ENCODE measurements around the gene IL1RAP.
"Not testable (repeated sequence)": the region's sequence is repeated elsewhere in the genome, so short reads cannot be mapped to it uniquely, and the experiment has no call there.

IL1RAP gene

DNA sequence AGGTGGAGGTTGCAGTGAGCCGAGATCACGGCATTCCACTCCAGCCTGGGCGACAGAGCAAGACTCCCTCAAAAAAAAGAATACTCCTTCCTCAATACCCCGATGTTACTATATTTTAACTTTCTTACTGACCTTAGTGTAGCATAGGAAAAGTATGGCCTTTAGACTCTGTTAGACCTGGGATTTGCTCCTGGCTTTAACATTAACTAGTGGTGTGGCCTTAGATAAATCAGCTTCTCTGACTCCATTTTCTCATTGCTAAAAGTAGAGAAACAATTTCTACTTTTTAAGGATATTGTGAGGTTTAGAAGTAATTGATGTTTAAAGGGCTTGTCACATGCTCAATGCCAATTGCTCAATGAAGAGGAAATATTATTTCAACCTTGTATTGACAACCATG, 7.6 kb upstream of the IL1RAP start:
- FAIRE-seq (no peak), DNase-seq (ENCODE audit: insufficient read length, low spot score) (no peak)

DNA sequence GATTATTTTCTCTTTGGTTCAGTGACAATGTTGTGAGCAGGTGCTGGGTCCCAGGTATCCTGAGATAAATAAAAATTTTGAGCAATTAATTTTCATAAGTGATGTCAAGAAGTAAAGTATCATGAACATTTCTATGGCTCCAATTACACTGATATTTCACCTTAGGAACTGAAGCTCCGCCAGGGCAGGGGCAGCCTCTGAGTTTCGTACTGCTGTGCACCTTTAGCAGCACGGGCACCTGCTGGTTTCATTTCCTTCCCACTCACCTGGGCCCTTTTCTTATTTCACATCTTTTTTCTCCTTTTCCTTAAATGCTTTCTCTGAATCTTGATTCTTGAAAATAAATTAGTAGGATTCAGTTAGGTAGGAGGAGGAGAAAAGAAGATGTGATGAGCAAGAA, 1.2 kb upstream of the IL1RAP start:
- FAIRE-seq, result no peak
- DNase-seq (ENCODE audit: insufficient read length, low spot score), result no peak

DNA sequence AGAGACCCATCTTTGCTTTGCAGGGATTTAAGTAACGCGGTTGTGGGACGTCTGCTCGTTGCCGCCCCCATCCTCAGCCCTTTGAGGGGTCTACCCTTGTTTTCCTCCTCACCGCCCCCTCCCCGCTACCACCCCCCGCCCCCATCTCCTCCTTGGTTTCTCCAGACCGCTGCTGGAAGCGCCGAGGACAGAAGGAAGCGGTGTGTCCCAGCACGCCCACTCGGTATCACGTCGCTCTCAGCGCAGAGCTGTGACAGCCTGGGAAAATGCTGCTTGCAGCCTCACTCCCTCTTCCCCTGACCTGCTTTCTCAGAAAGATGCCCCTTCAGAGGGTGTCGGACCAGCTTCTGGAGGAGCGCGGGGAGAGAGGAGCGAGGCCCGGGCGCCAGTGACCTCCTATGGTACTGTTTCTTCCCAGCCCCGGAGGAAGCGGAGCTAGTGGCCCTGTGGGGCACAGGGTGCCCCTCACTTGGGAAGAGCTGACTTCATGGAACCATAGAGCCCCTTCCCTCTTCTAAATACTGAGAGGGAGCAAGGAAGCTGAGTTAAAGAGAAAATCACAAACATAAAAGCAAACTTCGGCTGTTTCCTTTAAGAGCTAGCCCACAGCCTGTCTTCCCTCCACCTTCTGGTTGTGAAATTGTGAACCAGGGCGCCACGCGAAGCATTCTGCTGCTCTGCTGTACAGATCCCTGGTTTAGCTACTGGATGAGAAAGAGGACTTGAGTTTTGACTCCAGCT, 698 bp downstream of the IL1RAP start:
- FAIRE-seq (no peak), DNase-seq (ENCODE audit: insufficient read length, low spot score) (peak; percentile 1)

DNA sequence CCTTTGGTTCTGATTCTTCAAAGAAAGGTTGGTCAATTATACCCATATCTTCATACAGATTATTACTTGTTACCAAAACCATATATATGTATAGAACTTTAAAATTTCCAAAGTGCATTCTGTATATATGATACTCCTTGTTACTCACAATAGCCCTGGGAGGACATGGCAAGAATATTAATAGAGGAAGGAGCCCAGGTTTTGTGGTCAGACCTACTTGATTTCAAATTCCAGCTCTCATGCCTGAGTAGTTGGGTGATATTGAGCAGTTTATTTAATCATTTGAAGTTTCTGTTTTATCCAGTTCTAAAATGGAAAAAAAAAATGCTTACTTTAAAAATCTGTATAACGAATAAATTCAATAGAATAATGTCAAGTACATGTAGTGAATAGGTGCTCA, 2.5 kb downstream of the IL1RAP start:
- no peak for DNase-seq (ENCODE audit: insufficient read length, low spot score)
- FAIRE-seq, result no peak

DNA sequence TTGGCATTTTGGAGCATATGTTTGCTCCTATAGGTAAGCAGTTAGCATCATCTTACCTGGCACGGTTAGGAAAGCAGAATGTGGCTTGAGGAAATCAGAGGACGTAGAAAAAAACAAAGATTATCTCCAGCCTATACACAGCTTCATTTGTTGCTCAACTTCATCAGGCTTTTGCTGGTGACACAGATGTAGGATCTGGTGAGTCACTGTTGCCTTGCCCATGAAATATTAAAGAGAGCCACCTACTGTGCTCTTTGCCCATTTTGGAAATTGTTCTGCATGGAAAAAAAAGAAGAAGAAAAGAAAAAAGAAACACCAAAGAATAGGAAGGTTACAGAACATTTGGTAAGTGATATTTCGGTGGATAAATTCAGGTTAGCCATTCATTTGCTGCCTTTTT, 3.8 kb downstream of the IL1RAP start:
- FAIRE-seq, result no peak

DNA sequence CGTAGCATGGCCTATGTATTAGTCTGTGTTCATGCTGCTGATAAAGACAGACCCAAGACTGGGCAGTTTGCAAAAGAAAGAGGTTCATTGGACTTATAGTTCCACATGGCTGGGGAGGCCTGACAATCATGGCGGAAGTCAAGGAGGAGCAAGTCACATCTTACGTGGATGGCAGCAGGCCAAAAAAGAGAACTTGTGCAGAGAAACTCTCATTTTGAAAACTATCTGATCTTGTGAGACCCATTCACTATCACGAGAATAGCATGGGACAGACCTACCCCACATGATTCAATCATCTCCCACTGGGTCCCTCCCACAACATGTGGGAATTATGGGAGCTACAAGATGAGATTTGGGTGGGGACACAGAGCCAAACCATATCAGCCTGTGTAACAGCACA, 4.6 kb downstream of the IL1RAP start:
- FAIRE-seq; DNase-seq (ENCODE audit: insufficient read length, low spot score): not testable (repeated sequence)

More for the DNA sequence above, 3.8 kb downstream of the IL1RAP start:
- no peak for DNase-seq (ENCODE audit: insufficient read length, low spot score)

DNA sequence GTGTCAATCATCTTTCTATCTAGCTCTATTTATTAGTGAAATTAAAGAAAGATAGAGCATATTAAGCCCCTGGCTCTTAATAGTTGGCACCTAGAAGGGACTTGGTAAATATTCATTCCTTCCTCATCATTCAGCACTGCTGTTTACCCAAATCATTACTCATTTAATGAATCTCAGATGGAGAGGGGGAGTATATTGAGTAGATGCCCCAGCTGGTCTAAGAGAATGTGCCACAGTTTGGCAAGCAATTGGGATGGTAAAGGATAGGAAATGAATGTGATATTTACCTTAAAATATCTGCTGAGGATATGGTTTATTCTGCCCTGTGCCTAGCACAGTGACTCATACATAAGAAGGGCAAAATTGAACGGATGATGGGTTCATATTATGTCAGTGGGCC, 6.0 kb downstream of the IL1RAP start:
- no peak for DNase-seq (ENCODE audit: insufficient read length, low spot score)
- FAIRE-seq, result no peak

DNA sequence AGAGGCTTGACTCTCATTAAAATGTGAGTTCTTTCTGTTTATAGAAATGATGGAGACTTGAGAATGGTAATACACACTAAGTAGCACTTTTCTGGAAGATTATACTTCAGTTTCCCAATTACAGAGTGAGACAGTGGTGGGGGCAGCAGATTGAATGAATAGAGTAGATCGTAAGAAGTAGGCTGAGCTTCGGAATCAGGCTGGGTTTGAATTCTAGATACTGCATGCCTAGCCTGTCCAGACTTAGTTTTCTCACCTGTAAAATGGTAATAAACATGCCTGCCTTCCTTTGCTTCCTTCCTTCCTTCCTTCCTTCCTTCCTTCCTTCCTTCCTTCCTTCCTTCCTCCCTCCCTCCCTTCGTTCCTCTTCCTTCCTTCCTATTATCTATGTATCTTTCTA, 8.1 kb downstream of the IL1RAP start:
- no peak for FAIRE-seq
- DNase-seq (ENCODE audit: insufficient read length, low spot score), result no peak

DNA sequence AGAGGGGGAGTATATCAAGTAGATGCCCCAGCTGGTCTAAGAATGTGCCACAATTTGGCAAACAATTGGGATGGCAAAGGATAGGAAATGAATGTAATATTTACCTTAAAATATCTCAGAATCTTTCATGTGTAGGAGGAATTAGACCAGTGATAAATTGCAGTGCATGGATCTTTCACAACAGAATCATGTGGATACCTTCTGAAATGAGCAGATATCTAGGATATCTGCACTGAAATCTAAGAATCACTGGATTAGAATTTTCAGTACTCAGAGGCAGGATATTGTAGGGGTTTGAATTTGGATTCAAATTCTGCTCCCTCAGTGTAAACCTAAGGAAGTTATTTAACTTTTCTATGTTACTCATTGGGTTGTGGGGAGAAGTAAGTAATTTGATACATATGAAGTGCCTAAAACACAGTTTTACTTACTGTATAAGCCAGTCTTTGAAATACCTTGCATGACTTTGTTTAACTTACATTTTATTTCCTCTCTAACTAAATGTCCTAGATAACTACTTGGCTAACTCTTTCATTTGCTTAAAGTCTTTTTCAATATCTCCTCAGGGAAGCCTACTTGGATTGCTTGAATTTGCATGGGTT, 8.8 kb downstream of the IL1RAP start:
- no peak for DNase-seq (ENCODE audit: insufficient read length, low spot score)
- no peak for FAIRE-seq

DNA sequence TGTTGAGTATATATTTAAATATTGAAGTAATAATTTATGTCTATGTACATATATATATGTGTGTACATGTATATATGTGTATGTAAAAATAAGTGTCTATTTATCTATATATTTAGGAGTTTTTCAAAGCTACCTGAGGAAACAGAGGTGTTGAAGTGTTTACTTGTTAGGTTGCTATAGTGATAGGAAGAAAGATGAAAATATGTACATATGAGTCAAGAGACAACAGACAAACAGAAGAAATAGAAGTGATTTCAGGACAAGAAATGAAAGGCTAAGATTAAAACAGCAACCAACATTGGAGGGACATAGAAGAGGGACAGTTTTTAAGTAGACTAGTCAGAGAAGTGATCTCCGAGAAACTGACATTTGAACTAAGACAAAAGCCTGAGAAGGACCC, 11.1 kb downstream of the IL1RAP start:
- no peak for DNase-seq (ENCODE audit: insufficient read length, low spot score)
- no peak for FAIRE-seq

DNA sequence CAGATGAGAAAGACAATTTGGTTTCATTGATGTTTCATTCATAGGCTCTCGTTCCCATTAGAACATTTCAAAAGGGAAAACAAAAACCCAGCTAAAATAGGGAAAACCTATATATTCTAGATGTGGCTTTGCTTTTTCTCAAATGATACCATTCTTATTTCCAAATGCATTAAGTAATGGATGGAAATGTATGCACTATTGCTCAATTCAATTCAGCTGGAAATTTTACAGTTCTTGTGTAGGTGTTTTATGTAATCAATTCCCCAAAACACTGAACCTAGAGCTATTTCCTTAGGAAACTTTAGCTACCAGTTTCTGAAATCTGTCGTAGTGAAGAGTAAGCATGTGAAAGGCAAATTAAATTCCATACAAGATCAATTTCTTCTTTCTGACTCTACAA, 11.7 kb downstream of the IL1RAP start:
- DNase-seq (ENCODE audit: insufficient read length, low spot score), result no peak
- FAIRE-seq, result no peak

DNA sequence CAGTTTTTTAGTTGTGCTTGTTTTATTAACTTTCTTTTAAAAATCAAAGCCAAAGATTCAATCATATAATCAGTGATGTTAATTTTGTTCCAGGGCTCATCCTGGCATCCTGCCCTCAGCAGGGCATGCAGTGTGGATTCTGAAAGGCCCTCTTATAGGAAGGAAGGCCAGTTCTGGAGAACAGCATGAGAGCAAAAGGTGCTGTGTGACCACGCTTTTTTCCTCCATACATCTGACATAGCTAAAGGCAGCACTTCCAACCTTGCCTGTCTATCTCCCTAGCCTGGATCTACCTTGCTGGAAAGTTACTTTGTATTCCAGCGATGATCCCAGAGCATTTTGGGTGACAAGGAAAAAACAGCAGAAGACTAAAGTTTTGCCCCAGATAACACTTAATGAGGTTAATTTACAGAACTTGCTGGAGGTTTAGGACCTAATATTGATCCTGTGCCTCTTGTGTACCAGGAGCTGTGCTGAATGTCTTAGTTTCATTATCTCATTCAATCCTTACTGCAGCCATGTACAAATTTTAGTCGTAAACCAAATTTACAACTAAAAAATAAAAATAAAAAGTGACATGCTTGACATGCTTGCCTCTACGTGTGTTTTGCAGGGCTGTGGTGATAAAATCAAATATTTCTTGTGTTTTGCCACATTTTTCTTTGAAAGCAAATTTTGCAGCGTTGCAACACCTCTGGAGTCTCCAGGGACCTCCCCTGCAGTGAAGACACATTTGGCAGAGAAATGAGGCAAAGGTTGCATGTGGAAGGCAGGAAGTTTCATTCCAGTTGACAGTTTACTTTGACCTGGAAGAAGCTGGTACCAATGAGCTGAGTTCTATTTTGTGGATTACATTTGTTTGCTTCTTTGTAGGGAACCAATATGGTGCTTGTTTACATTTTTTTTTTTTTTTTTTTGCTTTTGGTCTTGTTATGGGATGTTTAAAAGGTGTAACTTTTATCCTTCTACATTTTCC, 13.2 kb downstream of the IL1RAP start:
- FAIRE-seq, result no peak
- no peak for DNase-seq (ENCODE audit: insufficient read length, low spot score)

DNA sequence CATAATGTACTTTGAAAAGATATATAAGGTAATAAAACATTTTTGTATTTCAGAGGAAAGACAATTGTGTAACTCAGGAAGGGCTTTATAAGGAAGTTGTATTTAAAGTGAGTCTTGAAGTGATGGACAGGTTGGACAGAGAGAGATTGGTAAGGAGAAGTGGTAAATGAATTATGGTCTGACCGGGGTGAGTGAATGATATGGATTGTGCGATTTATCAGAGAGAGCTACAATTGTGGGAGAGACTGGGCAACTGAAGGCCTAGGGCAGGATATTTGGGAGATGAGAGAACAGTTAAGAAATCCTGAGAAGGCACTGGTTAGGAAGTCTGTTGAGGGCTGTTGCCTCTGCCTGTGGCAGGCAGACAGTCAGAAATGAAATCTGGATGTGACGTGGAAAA, 14.8 kb downstream of the IL1RAP start:
- FAIRE-seq, result no peak
- no peak for DNase-seq (ENCODE audit: insufficient read length, low spot score)

DNA sequence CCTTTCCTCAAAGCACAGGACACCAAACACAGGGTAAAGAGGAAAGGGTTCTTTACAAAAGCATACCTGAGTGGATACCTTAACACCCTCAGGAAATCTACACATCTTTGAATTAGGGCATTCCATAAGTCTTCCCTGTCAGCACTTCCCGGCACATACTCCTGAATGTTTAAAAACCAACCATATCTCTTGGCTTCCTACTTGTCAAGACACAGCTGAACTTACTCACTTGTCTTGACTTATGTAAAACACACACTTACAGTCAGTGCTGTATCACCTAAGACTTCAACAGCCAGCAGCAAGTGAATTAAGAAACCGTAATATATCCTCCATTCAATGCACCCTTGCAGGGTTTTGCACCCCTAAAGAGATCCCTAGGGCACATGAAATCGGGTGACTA, 17.5 kb downstream of the IL1RAP start:
- FAIRE-seq (no peak), DNase-seq (ENCODE audit: insufficient read length, low spot score) (no peak)

DNA sequence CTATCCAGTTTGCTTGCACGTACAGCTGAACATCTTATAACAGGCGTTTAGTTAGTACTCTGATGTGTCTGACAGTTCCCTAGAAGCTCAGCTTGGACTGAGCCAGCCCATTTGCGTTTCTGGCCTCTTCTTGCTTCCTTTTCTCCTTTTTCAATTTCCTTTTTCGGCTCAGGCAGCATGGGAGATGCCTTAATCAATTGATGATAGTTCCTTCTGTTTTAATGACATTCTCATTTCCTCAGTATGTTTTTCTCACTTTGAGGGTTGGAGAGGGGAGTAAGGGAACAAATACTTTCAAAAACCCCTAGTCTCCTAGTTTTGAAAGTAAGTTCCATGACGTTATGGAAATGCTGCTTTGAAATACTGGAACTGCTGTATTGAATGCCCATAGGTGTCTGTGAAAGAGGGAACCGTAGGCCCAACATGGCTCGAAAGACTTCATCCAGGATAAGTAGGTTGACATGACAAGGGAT, 18.9 kb downstream of the IL1RAP start:
- no peak for DNase-seq (ENCODE audit: insufficient read length, low spot score)
- FAIRE-seq, result no peak

DNA sequence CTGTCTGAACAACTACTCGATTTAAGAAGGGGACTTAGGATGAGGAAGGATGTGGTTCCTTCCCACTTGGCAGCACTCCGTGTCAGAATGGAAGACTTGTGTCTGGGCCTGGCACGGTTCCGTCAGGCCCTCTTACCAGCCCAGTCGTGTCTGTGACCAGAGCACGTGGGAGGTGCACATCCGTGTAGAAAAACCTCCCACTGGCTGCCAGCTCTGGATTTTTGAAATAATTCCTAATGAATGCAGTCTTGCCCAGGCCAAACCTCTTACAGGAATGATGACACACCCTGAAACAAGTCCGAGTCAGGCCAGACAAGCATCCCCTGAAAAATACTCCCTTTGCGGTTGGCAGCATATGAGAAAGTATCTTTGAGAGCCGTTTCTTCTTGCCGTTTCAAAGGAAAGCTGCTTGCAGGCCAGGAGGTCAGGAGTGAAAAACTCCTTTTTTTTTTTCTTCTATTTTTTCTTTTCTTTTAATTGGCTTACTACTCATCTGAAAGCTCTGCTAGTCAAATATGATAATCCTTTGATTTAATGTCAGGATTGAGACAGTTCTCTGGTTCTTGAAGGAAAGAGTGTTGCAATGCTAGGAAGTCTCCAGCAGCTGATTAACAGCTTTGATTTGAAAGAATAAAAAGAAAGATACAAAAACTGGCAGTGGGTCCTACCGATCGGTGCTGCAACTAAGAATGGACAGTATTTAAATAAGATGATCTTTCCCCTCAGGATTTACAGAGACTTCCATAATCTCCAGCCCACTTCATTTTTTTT, 19.8 kb downstream of the IL1RAP start:
- FAIRE-seq, result no peak
- DNase-seq (ENCODE audit: insufficient read length, low spot score), result no peak

DNA sequence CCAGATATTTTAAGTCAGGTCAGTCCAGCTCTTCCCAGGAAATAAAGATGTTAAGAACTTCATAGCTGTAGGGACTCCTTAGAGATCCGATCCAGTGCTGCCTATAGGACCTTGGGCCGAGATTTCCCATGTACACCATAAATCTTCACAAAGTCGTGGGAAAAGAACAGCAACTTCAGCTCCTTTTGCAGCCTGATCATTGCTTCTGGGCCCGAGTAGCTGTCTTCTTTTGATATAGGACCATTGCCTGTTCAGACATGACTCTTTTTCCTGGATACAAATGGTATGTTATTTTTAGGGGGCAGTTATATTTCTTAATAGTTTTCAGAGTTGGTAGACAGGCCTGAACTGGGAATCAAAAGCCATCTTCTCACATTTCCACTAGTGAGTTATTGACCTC, 20.5 kb downstream of the IL1RAP start:
- FAIRE-seq (no peak), DNase-seq (ENCODE audit: insufficient read length, low spot score) (no peak)

DNA sequence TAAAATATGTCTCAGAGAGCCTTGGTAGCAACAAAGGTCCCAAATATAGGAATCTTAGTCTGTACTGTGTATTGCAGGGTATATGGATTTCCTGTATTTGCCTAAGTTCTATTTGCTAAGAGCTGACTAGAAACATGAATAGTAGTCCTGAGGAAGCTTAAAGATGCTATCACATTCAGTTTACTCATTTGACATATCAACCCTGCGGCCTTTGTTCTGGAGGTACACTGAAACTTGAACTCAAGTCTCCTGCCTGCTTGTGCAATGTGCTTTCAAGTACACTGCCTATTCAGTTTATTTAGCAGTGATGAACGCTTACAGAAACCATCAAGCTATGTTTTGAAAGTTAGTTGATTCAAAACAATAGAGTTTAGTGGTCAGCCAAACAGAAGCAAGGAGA, 21.1 kb downstream of the IL1RAP start:
- DNase-seq (ENCODE audit: insufficient read length, low spot score) (no peak), FAIRE-seq (no peak)

DNA sequence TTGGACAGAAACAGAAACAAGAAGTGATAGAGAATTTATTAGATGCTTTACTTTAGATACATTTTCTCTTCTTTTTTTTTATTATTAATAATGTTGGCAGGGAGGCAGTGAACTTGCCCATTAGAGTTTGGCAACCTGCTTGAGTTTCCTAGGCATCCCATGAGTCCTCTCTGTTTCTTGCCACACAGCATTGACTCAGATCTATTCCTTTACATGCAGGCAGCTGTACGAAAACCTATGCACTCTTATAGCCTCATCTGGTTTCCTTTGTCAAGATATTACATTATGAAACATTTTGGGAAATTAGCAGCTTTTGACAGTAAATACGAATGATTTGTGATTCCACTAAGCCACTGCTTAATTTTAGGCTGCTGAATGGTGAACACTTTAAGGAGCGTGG, 23.3 kb downstream of the IL1RAP start:
- DNase-seq (ENCODE audit: insufficient read length, low spot score) (no peak), FAIRE-seq (no peak)

DNA sequence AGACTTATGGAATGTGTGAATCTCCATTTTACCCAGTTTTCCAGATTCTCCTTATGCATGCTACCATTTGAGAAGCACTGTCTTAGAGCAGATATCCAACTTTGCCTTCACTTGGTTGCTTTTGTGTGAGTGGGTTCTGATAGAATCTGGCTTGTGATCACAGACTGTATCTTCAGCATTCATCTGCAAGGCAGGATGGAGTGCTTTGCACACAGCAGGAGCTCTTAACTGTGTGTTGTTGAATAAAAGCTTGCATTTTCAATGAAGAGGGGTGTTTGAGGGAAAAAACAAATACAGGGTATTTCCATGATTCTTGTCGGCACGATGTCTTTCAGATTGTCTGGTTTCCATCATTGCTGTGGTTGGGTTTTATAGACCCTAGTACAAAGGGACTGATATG, 24.4 kb downstream of the IL1RAP start:
- no peak for FAIRE-seq
- no peak for DNase-seq (ENCODE audit: insufficient read length, low spot score)

DNA sequence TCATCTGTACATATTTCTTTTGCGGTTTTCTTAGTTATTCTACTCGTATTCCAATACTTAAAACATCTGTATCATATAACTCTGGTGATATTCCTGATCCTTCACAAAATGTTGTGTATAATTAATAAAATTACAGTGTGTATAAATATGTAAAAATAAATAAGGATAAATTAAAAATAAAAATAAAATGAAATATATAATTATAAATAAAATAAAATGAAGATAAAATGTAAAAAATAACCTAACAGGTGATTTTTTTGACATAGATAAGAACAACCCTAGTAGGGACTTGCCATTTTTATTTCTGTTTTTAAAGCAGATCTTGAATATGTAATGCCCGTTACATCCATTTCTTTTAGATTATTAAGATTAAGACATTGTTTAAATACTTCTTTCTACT, 25.6 kb downstream of the IL1RAP start:
- no peak for DNase-seq (ENCODE audit: insufficient read length, low spot score)
- no peak for FAIRE-seq

All from GM19239 (cell line).